Loucy (cell line): ENCODE results near the gene STON1.
"Not testable (repeated sequence)": the region's sequence is repeated elsewhere in the genome, so short reads cannot be mapped to it uniquely, and the experiment has no call there.

Experiments used
- H2AFZ ChIP-seq: fragments of 200-600 bp; sonication (generic); 2 replicates; pipeline ENCODE4 v1.6.0; 2016; ENCODE audit warnings: antibody characterized with exemption, mild to moderate bottlenecking, low read length, moderate library complexity
- H3F3A ChIP-seq: fragments of 200-600 bp; 2 replicates; pipeline ENCODE4 v1.6.0; 2016; ENCODE audit warnings: antibody characterized with exemption, low read depth, mild to moderate bottlenecking
- H3K27me3 ChIP-seq: fragments of 200-600 bp; sonication (generic); 2 replicates; pipeline ENCODE4 v1.6.1; 2014; ENCODE audit warnings: low read length, mild to moderate bottlenecking; ENCODE audit not compliant: insufficient read depth, poor library complexity, severe bottlenecking
- H3K36me3 ChIP-seq: fragments of 200-600 bp; sonication (generic); 2 replicates; pipeline ENCODE4 v1.6.1; 2016; ENCODE audit warnings: low read length; ENCODE audit not compliant: insufficient read depth
- H3K4me1 ChIP-seq: fragments of 200-600 bp; sonication (generic); 2 replicates; pipeline ENCODE4 v1.5.1; 2014; ENCODE audit warnings: low read length, mild to moderate bottlenecking; ENCODE audit not compliant: insufficient read depth, poor library complexity, severe bottlenecking
- H3K4me2 ChIP-seq: fragments of 200-600 bp; sonication (generic); 2 replicates; pipeline ENCODE4 v1.6.0; 2014; ENCODE audit warnings: antibody characterized with exemption, low read length, low read depth, mild to moderate bottlenecking; ENCODE audit not compliant: poor library complexity, severe bottlenecking
- H3K4me3 ChIP-seq: fragments of 200-600 bp; sonication (generic); 2 replicates; pipeline ENCODE4 v1.5.1; 2014; ENCODE audit warnings: low read length, mild to moderate bottlenecking, mixed read lengths; ENCODE audit not compliant: poor library complexity, severe bottlenecking
- H3K79me2 ChIP-seq: fragments of 200-600 bp; sonication (generic); 2 replicates; pipeline ENCODE4 v1.6.1; 2014; ENCODE audit warnings: low read length; ENCODE audit not compliant: insufficient read depth
- H3K9ac ChIP-seq: fragments of 200-600 bp; sonication (generic); 2 replicates; pipeline ENCODE4 v1.6.0; 2014; ENCODE audit warnings: mild to moderate bottlenecking, low read depth, low read length, moderate library complexity; ENCODE audit not compliant: poor library complexity, severe bottlenecking
- H3K9me2 ChIP-seq: fragments of 200-600 bp; sonication (generic); replicated peaks from 2 replicates; pipeline ENCODE4 v1.6.1; 2016; ENCODE audit warnings: low read depth, low read length, mixed read lengths
- H3K9me3 ChIP-seq: fragments of 200-600 bp; sonication (generic); 2 replicates; pipeline ENCODE4 v1.6.1; 2014; ENCODE audit warnings: mild to moderate bottlenecking, antibody characterized with exemption, low read length, low read depth; ENCODE audit not compliant: insufficient read depth
- H4K20me1 ChIP-seq: fragments of 200-600 bp; sonication (generic); 2 replicates; pipeline ENCODE4 v1.6.0; 2014; ENCODE audit warnings: antibody characterized with exemption, low read length, mild to moderate bottlenecking; ENCODE audit not compliant: insufficient read depth, poor library complexity, severe bottlenecking
- EZH2phosphoT487 ChIP-seq: fragments of 200-600 bp; IDR thresholded peaks from 2 replicates; pipeline ENCODE4 v1.6.1; 2018; ENCODE audit warnings: antibody characterized with exemption, mild to moderate bottlenecking, moderate library complexity, borderline replicate concordance
- TF ChIP-seq, protein P1 (sequence below): fragments of 200-600 bp; sonication (generic); conservative IDR thresholded peaks from 2 replicates; pipeline ENCODE4 v1.5.1; 2014; ENCODE audit warnings: mild to moderate bottlenecking, antibody characterized with exemption, low read length

The STON1 gene

DNA sequence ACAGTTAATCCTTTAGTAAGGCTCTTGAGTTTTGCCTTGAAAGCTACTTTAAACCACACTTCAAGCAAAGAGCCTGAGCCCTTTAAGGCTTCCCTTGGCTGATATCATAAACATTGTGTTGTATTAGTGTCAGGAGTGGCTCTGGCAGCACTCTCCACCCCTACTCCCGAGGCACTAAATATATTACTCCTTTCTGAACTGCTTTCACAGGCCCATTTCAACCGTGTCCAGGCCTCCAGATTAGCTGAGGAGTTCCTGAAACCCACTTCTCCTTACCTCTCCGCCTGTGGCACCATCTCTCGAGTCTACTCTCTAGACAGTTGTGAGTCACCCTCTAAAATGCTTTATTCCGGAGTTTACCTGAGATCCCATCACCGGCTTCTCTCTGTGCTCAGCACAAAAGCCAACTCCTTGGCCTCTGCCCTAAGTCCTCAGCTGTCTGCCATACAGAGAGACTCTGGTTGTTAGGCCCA lies 14.4 kb upstream of the STON1 start:
- Histone ChIP-seq H3K9me3 (no peaks in the 10 kb centered on the region), H3K27me3 (no peaks in the 10 kb centered on the region), H2AFZ (no peak overlapping the region), H3K36me3 (peaks cover 12% of the 10 kb centered on the region; the same call in 1 of the 2 replicates), H3K4me2 (no peak overlapping the region), H3K9ac (no peak overlapping the region), H3K9me2 (no peaks in the 10 kb centered on the region), H3K4me1 (peaks cover 9% of the 10 kb centered on the region), H3K4me3 (no peak overlapping the region), H4K20me1 (no peaks in the 10 kb centered on the region), H3K79me2 (no peaks in the 10 kb centered on the region), H3F3A (no peaks in the 10 kb centered on the region)
- no peak for TF ChIP-seq EZH2phosphoT487
- TF ChIP-seq, protein P1, sequence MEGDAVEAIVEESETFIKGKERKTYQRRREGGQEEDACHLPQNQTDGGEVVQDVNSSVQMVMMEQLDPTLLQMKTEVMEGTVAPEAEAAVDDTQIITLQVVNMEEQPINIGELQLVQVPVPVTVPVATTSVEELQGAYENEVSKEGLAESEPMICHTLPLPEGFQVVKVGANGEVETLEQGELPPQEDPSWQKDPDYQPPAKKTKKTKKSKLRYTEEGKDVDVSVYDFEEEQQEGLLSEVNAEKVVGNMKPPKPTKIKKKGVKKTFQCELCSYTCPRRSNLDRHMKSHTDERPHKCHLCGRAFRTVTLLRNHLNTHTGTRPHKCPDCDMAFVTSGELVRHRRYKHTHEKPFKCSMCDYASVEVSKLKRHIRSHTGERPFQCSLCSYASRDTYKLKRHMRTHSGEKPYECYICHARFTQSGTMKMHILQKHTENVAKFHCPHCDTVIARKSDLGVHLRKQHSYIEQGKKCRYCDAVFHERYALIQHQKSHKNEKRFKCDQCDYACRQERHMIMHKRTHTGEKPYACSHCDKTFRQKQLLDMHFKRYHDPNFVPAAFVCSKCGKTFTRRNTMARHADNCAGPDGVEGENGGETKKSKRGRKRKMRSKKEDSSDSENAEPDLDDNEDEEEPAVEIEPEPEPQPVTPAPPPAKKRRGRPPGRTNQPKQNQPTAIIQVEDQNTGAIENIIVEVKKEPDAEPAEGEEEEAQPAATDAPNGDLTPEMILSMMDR: no peak

DNA sequence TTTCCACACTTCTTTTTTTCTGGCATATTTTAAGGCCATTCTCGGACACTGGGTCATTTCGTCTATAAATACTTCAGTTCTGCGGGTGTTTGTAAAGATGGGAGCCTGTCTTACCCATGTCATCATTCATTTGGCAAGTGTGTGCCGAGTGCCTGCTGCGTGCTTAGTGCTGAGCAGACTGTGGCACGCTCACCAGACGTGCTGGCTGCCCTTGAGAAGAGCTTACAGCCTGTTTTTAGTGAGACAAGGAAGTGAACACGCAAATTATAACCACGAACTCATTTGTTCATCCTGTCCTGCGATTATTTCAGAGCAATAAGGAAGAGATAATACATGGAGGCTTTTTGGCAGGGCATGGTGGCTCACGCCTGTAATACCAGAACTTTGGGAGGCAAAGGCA lies 10.4 kb upstream of the STON1 start:
- H3K4me1 ChIP-seq: peaks cover 9% of the 10 kb centered on the region
- no peak overlapping the region for H3K4me2 ChIP-seq
- H2AFZ ChIP-seq: no peak overlapping the region
- H3K9ac ChIP-seq: no peak overlapping the region
- peaks cover 8% of the 10 kb centered on the region; the same call in 1 of the 2 replicates for H3K36me3 ChIP-seq
- no peaks in the 10 kb centered on the region for H4K20me1 ChIP-seq
- no peaks in the 10 kb centered on the region for H3K27me3 ChIP-seq
- H3K79me2 ChIP-seq: no peaks in the 10 kb centered on the region
- no peaks in the 10 kb centered on the region for H3K9me3 ChIP-seq
- no peak for TF ChIP-seq EZH2phosphoT487
- TF ChIP-seq, protein P1: no peak
- no peaks in the 10 kb centered on the region for H3K9me2 ChIP-seq
- H3K4me3 ChIP-seq: no peak overlapping the region
- H3F3A ChIP-seq: no peaks in the 10 kb centered on the region

DNA sequence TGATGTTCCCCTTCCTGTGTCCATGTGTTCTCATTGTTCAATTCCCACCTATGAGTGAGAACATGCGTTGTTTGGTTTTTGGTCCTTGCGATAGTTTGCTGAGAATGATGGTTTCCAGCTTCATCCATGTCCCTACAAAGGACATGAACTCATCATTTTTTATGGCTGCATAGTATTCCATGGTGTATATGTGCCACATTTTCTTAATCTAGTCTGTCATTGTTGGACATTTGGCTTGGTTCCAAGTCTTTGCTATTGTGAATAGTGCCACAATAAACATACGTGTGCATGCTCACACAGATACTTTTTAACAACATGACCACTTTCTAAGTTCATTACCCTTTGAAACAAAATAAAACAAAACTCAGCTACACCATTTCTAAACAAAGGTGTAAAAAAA lies 5.2 kb upstream of the STON1 start:
- not testable (repeated sequence) for H3K9me3 ChIP-seq, H3F3A ChIP-seq, H3K9ac ChIP-seq, H3K4me1 ChIP-seq, H2AFZ ChIP-seq, H3K9me2 ChIP-seq, H3K36me3 ChIP-seq, H3K4me3 ChIP-seq, H3K79me2 ChIP-seq, H4K20me1 ChIP-seq, H3K27me3 ChIP-seq, H3K4me2 ChIP-seq

DNA sequence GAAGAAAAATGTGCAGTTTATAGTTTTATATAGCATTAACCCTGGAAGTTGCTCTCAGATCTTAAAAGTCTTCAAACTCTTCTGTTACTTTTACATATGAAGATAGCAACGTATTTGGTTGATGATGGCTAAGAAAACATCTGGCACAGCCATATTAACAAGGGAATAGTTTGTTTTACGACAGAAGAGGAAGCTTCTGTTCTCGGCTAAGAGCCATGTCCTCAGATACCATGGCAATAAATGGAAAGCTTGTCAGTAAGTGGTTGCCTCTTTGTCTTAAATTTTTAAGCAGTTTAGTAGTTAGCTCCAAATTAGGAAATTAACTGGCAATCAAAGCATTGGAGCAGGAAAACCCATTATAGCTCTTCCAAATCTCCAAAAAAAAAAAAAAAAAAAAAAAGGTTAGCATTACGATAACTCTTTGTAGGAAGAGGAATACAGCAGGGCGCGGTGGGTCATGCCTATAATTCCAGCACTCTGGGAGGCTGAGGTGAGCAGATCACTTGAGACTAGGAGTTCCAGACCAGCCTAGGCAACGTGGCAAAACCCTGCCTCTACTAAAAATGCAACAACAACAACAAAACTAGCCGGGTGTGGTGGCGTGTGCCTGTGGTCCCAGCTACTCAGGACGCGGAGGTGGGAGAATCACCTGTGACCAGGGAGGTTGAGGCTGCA lies 4.5 kb upstream of the STON1 start:
- Histone ChIP-seq H3F3A (no peaks in the 10 kb centered on the region), H3K4me3 (no peak overlapping the region), H3K79me2 (no peaks in the 10 kb centered on the region), H4K20me1 (no peaks in the 10 kb centered on the region), H3K9me2 (no peaks in the 10 kb centered on the region), H2AFZ (no peak overlapping the region), H3K4me2 (no peak overlapping the region), H3K27me3 (no peaks in the 10 kb centered on the region), H3K9me3 (no peaks in the 10 kb centered on the region), H3K9ac (no peak overlapping the region), H3K36me3 (no peaks in the 10 kb centered on the region), H3K4me1 (peaks cover 1% of the 10 kb centered on the region)
- TF ChIP-seq EZH2phosphoT487: no peak
- TF ChIP-seq, protein P1: no peak
